SJSA1 (cell line): ENCODE data around the gene EID2B. TPM values are rescaled to one million over a fixed set of nuclear protein-coding genes. Genes with fewer than 3 reads are reported as not detected.
A peak's percentile ranks its signal among the peaks of the same experiment; 100 is the strongest.

Source experiments
- DNase-seq, 2 experiments: peaks; one replicate each; pipeline ENCODE4 v3.0.0-alpha.2; 2015 to 2020; ENCODE audit warnings: low spot score in 2 of 2, low read depth in 1 of 2
- H3K27ac ChIP-seq: fragments of 250-450 bp; sonication (Bioruptor Pico); 2 replicates; pipeline ENCODE4 v1.5.1; 2020; ENCODE audit warnings: mild to moderate bottlenecking, moderate library complexity
- H3K27me3 ChIP-seq: fragments of 250-450 bp; sonication (Bioruptor Pico); replicated peaks from 2 replicates; pipeline ENCODE4 v1.5.1; 2020; ENCODE audit warnings: mild to moderate bottlenecking, moderate library complexity
- H3K36me3 ChIP-seq: fragments of 250-450 bp; sonication (Bioruptor Pico); 2 replicates; pipeline ENCODE4 v1.5.1; 2020; ENCODE audit warnings: mild to moderate bottlenecking
- H3K4me1 ChIP-seq: fragments of 250-450 bp; sonication (Bioruptor Pico); replicated peaks from 2 replicates; pipeline ENCODE4 v1.6.1; 2021; ENCODE audit warnings: mild to moderate bottlenecking
- H3K4me3 ChIP-seq: fragments of 250-450 bp; sonication (Bioruptor Pico); 2 replicates; pipeline ENCODE4 v1.5.1; 2020; ENCODE audit warnings: mild to moderate bottlenecking
- H3K9me3 ChIP-seq: fragments of 250-450 bp; sonication (Bioruptor Pico); replicated peaks from 2 replicates; pipeline ENCODE4 v1.5.1; 2020; ENCODE audit warnings: mild to moderate bottlenecking
- total RNA-seq: library from RNA; depleted of rRNA; stranded (reverse); fragments of >200 nt; shearing (Covaris generic); gene quantifications from 2 replicates; pipeline ENCODE4 v1.2.3, GENCODE V29; 2014

The EID2B gene
- total RNA-seq, 1 experiment from 2014 or later = 6.4 TPM

DNA sequence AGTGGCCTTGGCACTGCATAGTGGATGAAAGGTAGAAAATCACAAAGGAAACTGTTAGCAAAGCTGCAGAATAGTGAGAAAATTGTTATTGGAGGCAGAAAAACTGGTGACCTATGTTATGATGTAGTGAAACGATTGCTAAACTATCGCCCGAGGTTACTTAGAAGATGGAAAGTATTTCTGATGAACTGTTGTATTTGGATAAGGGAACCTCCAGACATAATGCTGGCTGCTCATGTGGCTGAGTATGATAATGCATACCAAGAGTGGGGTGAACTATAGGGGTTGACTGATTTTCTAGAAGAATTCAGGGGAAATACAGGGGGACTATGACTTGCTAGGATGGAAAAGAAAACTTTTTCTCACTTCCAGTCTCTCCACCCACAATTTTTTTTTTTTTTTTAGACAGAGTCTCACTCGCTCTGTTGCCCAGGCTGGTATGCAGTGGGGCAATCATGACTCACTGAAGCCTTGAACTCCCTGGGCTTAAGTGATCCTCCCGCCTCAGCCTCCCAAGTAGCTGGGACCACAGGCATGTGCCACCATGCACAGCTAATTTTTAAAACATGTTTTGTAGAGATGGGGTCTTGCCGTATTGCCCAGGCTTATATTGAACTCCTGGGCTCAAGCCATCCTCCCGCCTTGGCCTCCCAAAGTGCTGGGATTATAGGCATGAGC lies 11.7 kb upstream of the EID2B start:
- peak; percentile 15 to 46 for DNase-seq

DNA sequence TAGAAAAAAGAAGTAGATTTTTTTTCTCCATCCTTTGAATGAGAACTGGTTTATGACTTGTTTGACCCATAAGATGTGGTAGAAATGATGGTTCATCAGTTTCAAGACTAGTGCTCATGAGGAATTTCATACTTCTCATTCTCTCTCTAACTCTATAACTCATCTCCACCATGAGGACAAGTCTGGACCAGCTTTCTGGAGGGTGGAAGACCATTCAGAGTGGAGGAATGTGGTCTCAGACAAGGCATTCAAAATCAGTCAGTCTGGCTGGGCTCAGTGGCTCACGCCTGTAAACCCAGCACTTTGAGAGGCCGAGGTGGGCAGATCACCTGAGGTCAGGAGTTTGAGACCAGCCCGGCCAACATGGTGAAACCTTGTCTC lies 10.8 kb upstream of the EID2B start:
- Histone ChIP-seq H3K27ac (no peak overlapping the region), H3K9me3 (no peaks in the 10 kb centered on the region), H3K27me3 (no peaks in the 10 kb centered on the region), H3K4me3 (no peak overlapping the region), H3K36me3 (peaks cover 12% of the 10 kb centered on the region), H3K4me1 (peaks cover 5% of the 10 kb centered on the region)
- peak in 1 of 2 experiments; percentile 2 for DNase-seq

More for the DNA sequence above, 11.7 kb upstream of the EID2B start:
- Histone ChIP-seq H3K9me3 (no peaks in the 10 kb centered on the region), H3K4me3 (no peak overlapping the region), H3K27ac (no peak overlapping the region), H3K27me3 (no peaks in the 10 kb centered on the region; the same call in 1 of the 2 replicates), H3K4me1 (peaks cover 5% of the 10 kb centered on the region), H3K36me3 (peaks cover 6% of the 10 kb centered on the region)

DNA sequence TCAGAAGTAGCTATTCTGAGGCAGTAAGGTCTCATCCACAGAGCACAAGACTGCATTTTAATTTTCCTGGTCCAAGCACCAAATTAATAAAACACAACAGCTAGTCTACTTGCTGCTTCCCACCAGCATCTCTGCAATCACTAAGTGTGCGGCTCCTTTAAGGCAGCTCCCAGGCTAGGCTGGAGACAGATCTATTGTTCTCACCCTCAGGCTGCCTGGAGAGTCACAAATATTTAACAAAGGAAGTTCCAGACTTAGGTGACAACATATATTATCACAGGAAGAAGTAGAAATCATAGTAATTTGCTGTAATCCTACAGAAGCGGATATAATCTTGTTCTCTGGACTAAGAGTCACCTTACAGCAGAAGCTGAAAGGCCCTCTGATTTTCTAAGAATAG lies 9.6 kb upstream of the EID2B start:
- no peak overlapping the region for H3K27ac ChIP-seq
- H3K27me3 ChIP-seq = no peaks in the 10 kb centered on the region
- H3K4me3 ChIP-seq = no peak overlapping the region
- no peaks in the 10 kb centered on the region for H3K9me3 ChIP-seq
- peaks cover 5% of the 10 kb centered on the region for H3K4me1 ChIP-seq
- H3K36me3 ChIP-seq = peaks cover 12% of the 10 kb centered on the region
- peak; percentile 22 to 33 for DNase-seq

DNA sequence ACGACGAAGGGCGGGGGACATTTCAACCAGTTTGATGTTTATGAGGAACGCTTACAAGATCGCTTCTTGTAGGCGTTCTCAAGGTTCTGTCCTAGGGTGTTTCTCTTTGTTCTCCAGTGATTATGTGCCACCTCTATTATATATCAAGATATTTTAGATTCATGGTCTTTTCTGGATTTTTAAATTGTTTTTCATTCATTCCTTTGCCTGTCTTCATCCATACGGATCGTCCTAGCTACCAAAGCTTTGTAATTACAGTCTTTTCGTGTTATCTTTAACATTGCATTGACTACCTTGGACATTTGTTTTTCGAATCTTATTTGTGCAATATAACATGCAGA lies 7.7 kb upstream of the EID2B start:
- Histone ChIP-seq H3K4me3 (peak overlapping the region; percentile 91), H3K9me3 (no peaks in the 10 kb centered on the region), H3K4me1 (peaks cover 5% of the 10 kb centered on the region), H3K27me3 (no peaks in the 10 kb centered on the region), H3K36me3 (peaks cover 12% of the 10 kb centered on the region), H3K27ac (no peak overlapping the region)
- no peak for DNase-seq

DNA sequence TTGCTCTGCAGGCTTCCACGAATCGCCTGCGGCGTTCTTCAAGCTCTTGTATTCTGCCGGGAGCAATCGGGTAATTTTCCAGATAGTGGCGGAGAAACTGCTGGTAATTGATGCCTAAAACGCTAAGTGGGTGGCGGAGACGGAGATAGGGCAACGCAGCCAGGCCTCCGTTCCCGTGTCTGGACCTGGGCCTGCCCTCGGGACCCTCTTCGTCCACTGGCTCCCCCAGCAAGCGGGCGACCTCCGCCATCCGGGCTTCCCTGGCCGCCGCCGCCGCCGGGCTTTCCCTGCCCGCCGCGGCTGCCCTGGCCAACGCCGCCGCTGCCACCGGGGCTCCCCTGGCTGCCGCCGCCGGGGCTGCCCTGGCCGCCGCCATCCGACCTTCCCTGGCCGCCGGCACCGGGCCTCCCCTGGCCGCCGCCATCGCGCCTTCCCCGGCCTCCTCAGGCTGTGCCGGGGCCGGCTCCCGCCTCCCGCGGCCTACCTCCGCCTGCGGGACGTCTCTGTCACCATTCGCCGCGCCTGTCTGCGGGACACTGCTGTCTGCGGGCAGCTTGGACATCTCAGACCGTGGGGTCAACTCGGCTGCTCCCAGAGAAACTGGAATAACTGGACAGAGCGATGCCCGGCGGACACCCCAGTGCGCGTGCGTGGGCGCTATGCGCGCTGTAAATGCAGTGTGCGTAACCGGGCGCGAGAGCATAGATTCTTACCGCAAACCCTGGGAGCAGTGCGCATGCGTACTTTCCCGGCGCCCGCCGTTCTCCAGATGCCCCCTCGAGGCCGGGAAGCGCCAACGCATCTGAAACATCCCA lies 7.1 kb upstream of the EID2B start, which contains the start of gene EID2:
TSS of gene EID2 (minus strand) at position 644 of the 815 bp plus-strand sequence. CDS start at position 562, 82 bp downstream.
- peak within 1 kb of the TSS; percentile 64 for H3K27ac ChIP-seq
- H3K4me3 ChIP-seq = peak within 1 kb of the TSS; percentile 91
- peaks cover 4% of the 10 kb centered on the region for H3K4me1 ChIP-seq
- H3K27me3 ChIP-seq = no peaks in the 10 kb centered on the region
- H3K36me3 ChIP-seq = peaks cover 12% of the 10 kb centered on the region
- DNase-seq = peak; percentile 88 to 96
- H3K9me3 ChIP-seq = no peaks in the 10 kb centered on the region

DNA sequence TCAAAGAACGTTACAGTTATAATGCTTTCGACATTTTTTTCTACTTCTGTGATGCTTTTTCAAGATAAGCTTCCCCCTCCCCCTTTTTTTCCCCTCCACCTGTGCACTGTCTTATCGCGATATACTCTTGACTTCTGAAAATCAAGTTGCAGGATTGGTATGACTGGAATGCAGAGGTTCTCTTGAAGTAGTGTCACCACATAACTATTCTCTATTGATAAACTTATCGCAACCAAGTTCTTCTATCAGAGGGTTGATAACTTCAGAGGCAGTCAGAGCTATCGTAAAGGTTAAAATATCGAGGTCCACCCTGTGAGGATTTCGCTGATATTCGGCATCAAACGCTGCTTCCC lies 6.5 kb upstream of the EID2B start:
- Histone ChIP-seq H3K27ac (peak overlapping the region; percentile 64), H3K36me3 (peaks cover 12% of the 10 kb centered on the region), H3K4me1 (peaks cover 3% of the 10 kb centered on the region), H3K4me3 (peak overlapping the region; percentile 91), H3K9me3 (no peaks in the 10 kb centered on the region), H3K27me3 (no peaks in the 10 kb centered on the region)
- DNase-seq = no peak

DNA sequence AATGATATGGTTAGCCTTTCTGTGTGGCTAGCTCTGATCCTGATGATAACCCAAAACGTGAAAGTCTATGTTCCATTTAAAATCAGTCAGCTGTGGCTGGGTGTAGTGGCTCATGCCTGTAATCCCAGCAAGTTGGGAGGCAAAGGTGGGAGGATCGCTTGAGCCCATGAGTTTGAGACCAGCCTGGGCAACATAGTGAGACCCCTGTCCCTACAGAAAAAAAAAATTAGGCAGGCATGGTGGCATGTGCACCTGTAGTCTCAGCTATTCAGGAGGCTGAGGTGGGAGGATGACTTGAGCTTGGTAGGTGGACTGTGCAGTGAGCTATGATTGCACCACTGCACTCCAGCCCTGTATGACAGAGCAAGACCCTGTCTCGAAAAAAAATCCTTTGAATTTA lies 1.1 kb upstream of the EID2B start:
- no peaks in the 10 kb centered on the region for H3K27me3 ChIP-seq
- DNase-seq = no peak

DNA sequence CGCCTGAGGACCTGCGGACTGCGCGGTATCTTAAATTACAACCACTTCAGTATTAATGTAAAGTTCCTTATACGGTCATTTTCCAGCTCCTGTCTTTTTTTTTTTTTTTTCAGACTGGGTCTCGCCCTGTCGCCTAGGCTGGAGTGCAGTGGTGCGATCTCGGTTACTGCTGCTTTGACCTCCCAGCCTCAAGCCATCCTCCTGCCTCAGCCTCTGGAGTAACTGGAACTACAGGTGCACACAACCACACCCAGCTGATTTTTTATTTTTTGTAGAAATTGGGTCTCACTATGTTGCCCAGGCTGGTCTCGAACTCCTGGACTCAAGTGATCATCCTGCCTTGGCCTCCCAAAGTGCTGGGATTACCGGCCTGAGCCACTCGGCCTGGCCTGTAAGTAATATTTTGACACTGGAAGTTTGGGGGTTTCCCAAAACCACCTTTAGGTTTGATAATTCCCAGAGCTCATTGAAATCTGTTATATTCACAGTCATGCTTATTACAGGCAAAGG lies 406 bp upstream of the EID2B start:
- peaks cover 20% of the 10 kb centered on the region for H3K36me3 ChIP-seq
- no peak overlapping the region for H3K27ac ChIP-seq
- H3K4me3 ChIP-seq = peak overlapping the region; percentile 88

More for the DNA sequence above, 1.1 kb upstream of the EID2B start:
- H3K36me3 ChIP-seq = peaks cover 20% of the 10 kb centered on the region
- no peak overlapping the region for H3K4me3 ChIP-seq
- no peaks in the 10 kb centered on the region for H3K9me3 ChIP-seq
- peaks cover 6% of the 10 kb centered on the region for H3K4me1 ChIP-seq
- H3K27ac ChIP-seq = no peak overlapping the region

DNA sequence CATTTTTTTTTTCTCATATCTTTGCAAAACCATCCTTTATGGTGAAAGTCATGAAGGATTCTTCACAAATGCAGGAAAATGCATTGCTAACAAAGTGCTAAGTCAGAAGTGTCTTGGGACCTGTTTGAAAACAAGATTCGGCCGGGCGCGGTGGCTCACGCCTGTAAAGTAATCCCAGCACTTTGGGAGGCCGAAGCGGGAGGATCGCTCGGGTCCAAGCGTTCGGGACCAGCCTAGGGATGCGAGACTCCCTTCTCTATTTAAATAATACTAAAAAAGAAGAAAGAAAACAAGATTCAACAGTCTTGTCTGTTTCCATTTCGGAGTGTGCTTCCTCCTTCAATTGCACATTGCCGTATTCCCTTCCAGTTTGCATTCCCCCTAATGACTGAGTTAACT lies 819 bp downstream of the EID2B start:
- H3K4me1 ChIP-seq = peaks cover 6% of the 10 kb centered on the region
- DNase-seq = no peak
- H3K27me3 ChIP-seq = no peaks in the 10 kb centered on the region
- H3K27ac ChIP-seq = peak overlapping the region; percentile 44; the same call in 1 of the 2 replicates
- H3K4me3 ChIP-seq = peak overlapping the region; percentile 88
- H3K9me3 ChIP-seq = no peaks in the 10 kb centered on the region
- peaks cover 24% of the 10 kb centered on the region for H3K36me3 ChIP-seq

More for the DNA sequence above, 406 bp upstream of the EID2B start:
- Histone ChIP-seq H3K4me1 (peaks cover 6% of the 10 kb centered on the region), H3K27me3 (no peaks in the 10 kb centered on the region), H3K9me3 (no peaks in the 10 kb centered on the region)
- no peak for DNase-seq

DNA sequence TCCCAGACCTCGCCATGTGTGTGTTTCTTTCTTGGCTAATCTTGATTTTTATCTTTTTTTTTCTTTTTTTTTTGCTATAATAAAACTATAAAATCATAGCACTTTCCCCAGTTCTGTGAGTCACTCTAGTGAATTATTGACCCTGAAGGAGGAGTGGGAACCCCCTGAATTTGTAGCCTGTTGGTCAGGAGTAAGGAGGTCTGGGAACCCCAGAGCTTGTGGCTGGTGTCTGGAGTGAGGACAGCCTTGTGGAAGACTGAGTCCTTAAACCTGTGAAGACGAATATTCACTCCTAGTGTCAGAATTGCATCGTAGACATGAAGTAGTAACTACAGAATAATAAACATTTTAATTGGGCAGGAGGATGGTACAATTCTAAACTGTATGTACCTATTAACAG lies 7.4 kb downstream of the EID2B start:
- Histone ChIP-seq H3K9me3 (no peaks in the 10 kb centered on the region), H3K4me3 (no peak overlapping the region), H3K27ac (no peak overlapping the region), H3K36me3 (peaks cover 9% of the 10 kb centered on the region), H3K4me1 (no peaks in the 10 kb centered on the region), H3K27me3 (no peaks in the 10 kb centered on the region)
- no peak for DNase-seq

DNA sequence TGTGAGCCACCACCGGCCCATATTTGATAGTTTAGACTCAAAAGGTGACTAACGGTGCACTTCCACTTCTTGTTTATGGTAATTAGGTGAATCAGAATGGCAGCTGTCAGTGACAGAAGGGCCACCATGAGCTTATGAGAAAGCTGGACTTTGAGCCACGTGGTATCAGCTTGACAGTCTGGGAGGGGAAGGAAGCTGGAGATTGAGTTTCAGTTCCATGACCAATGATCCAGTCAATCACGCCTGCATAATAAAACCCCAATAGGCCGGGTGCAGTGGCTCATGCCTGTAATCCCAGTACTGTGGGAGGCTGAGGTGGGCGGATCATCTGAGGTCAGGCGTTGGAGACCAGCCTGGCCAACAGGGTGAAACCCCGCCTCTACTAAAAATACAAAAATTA lies 8.2 kb downstream of the EID2B start:
- no peak for DNase-seq
- H3K36me3 ChIP-seq = peaks cover 5% of the 10 kb centered on the region

DNA sequence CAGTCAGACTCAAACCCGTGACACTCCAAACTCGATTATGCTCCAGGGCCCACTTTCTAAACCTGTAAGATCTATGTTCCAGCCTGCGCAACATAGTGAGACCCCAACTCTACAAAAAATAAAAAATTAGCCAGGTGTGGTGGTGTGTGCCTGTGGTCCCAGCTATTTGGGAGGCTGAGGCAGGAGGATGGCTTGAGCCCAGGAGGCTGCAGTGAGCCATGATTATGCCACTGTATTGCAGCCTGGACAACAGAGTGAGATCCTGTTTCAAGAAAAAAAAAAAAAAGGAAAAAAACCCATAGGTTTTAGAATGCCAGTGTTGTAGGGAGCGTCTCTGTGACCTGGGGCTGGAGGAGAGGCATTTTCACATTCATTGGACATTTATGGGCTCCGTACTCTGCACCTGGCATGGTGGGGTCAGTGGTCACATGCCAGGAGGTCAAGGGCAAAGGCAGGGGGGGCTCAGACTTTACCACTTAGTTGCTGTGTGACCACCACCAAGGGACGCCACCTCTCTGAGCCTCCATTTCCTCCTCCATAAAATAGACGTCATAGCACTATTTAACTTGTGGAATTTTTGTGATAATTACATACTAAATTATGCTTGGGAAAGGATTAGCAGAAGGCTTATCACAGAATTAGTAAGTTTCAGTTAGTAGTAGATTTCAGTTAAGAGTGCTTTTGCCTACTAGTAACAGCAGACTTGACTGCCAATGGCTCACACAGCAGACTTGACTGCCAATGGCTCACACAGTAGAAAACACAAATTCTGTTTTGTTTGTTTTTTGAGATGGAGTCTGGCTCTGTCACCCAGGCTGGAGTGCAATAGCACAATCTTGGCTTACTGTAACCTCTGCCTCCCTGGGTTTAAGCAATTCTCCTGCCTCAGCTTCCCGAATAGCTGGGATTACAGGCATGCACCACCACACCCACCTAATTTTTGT lies 11.8 kb downstream of the EID2B start:
- Histone ChIP-seq H3K27me3 (peaks cover 19% of the 10 kb centered on the region), H3K4me1 (no peaks in the 10 kb centered on the region), H3K36me3 (no peaks in the 10 kb centered on the region), H3K27ac (no peak overlapping the region), H3K4me3 (no peak overlapping the region), H3K9me3 (no peaks in the 10 kb centered on the region)
- no peak for DNase-seq

More for the DNA sequence above, 8.2 kb downstream of the EID2B start:
- H3K9me3 ChIP-seq = no peaks in the 10 kb centered on the region
- no peaks in the 10 kb centered on the region for H3K4me1 ChIP-seq
- H3K4me3 ChIP-seq = no peak overlapping the region
- no peaks in the 10 kb centered on the region for H3K27me3 ChIP-seq
- H3K27ac ChIP-seq = no peak overlapping the region

DNA sequence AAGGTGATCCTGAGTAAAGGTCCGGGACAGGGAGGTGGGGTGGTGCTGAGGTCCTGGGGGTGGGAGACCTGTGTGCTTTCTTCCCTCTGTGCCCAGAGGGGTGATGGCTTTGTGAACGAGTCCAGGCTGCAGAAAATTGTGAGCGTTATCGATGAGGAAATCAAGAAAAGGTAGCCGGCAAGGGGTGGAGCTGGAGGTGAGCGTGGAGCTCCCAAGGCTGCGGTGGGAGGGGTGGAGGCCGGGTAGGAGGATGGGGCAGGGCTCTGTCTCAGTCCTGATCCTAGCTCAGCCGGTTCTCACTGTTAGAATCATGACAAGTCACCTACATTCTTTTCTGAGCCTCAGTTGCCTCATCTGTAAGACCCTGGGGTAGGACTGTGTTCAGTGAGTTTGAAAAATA lies 13.7 kb downstream of the EID2B start:
- no peaks in the 10 kb centered on the region for H3K9me3 ChIP-seq
- H3K27ac ChIP-seq = no peak overlapping the region
- no peak overlapping the region for H3K4me3 ChIP-seq
- peaks cover 10% of the 10 kb centered on the region for H3K4me1 ChIP-seq
- H3K27me3 ChIP-seq = peaks cover 37% of the 10 kb centered on the region
- no peaks in the 10 kb centered on the region for H3K36me3 ChIP-seq
- no peak for DNase-seq
